ENCODE data around the gene EEPD1. TPM values are rescaled to one million over a fixed set of nuclear protein-coding genes. Genes with fewer than 3 reads are reported as not detected.

EEPD1 gene
- total RNA-seq: 11.7 TPM

GRCh38 chr7:36152756-36153570, at the start of gene EEPD1:
TSS of gene EEPD1 (plus strand) at chr7:36153254. CDS start at chr7:36154325, 1,071 bp downstream.

Small RNA genes within 50 kb of the gene (small RNA-seq; reads per million reads assigned to genes)
- gene AC006960.1 (ENCODE audit: low replicate concordance) (not detected), gene AC007327.1 (ENCODE audit: low replicate concordance) (not detected), gene RF00019 (ENCODE audit: low replicate concordance) (not detected)

Other genes starting within 250 kb of the EEPD1 start
- 16.1 TPM for gene ANLN, start 236.6 kb downstream of the EEPD1 start, total RNA-seq

Data from metanephros (tissue), 2 donors.